CD4-positive, CD25-positive, alpha-beta regulatory T cell (primary cell): ENCODE results near the gene FAF1. TPM values are rescaled to one million over a fixed set of nuclear protein-coding genes. Genes with fewer than 3 reads are reported as not detected.

Experiments
- ATAC-seq, 2 donors: fragments of 150-1000 bp; cut with Tn5 transposase; one replicate each; pipeline ENCODE4 v1.10.0; 2021; ENCODE audit warnings: low read depth in 2 of 2, moderate number of reproducible peaks in 2 of 2, moderate library complexity in 1 of 2
- DNase-seq, 3 donors: peaks; one replicate each; pipeline versions ENCODE4 v3.0.0 to v3.0.0-alpha.2; 2012 to 2022; ENCODE audit warnings: mixed read lengths in 1 of 3
- H3K27ac ChIP-seq: one replicate; pipeline ENCODE4 v1.7.0; 2013; ENCODE audit warnings: mild to moderate bottlenecking, low read length; ENCODE audit not compliant: insufficient read depth, poor library complexity, severe bottlenecking
- H3K27me3 ChIP-seq: one replicate; pipeline ENCODE4 v1.7.0; 2013; ENCODE audit warnings: low read length; ENCODE audit not compliant: control insufficient read depth, insufficient read depth
- H3K36me3 ChIP-seq: one replicate; pipeline ENCODE4 v1.7.0; 2013; ENCODE audit warnings: mild to moderate bottlenecking, low read length, moderate library complexity; ENCODE audit not compliant: control insufficient read depth, insufficient read depth
- H3K4me1 ChIP-seq: 2 replicates; pipeline ENCODE4 v1.7.0; 2013; ENCODE audit warnings: mild to moderate bottlenecking, low read length; ENCODE audit not compliant: insufficient read depth, control insufficient read depth, poor library complexity, severe bottlenecking
- H3K4me3 ChIP-seq: one replicate; pipeline ENCODE4 v1.7.0; 2013; ENCODE audit warnings: low read depth, mild to moderate bottlenecking, low read length, moderate library complexity
- H3K9me3 ChIP-seq, 2 experiments: 1 replicate in 1 of 2; 2 replicates in 1 of 2; pipeline ENCODE4 v1.7.0; 2013; ENCODE audit warnings: low read length in 2 of 2, mild to moderate bottlenecking in 1 of 2, moderate library complexity in 1 of 2; ENCODE audit not compliant: control insufficient read depth in 2 of 2
- H3K27ac Mint-ChIP-seq, 3 donors: one replicate each; pipeline ENCODE4 v1.8.0; 2020 to 2022; ENCODE audit warnings: mild to moderate bottlenecking in 3 of 3, mixed read lengths in 3 of 3, moderate library complexity in 2 of 3
- H3K27me3 Mint-ChIP-seq: one replicate; pipeline ENCODE4 v1.8.0; 2022; ENCODE audit warnings: mild to moderate bottlenecking, mixed read lengths
- H3K36me3 Mint-ChIP-seq: one replicate; pipeline ENCODE4 v1.8.0; 2020; ENCODE audit warnings: mixed read lengths
- H3K4me1 Mint-ChIP-seq, 4 donors: one replicate each; pipeline ENCODE4 v1.8.0; 2020 to 2022; ENCODE audit warnings: mixed read lengths in 4 of 4, mild to moderate bottlenecking in 1 of 4
- H3K4me3 Mint-ChIP-seq, 4 donors: one replicate each; pipeline ENCODE4 v1.8.0; 2020 to 2022; ENCODE audit warnings: mild to moderate bottlenecking in 4 of 4, mixed read lengths in 4 of 4, moderate library complexity in 3 of 4
- H3K9me3 Mint-ChIP-seq, 7 donors: one replicate each; pipeline ENCODE4 v1.8.0; 2020 to 2022; ENCODE audit warnings: mixed read lengths in 7 of 7, mild to moderate bottlenecking in 3 of 7, moderate library complexity in 2 of 7
- polyA plus RNA-seq, 4 donors: library from polyadenylated mRNA; unstranded; fragments of 300-500 nt; fragmentation: Illumina TruSeq; gene quantifications; one replicate each; pipeline ENCODE4 v1.2.3, GENCODE V29; 2021
- total RNA-seq: library from RNA; stranded (reverse); gene quantifications from one replicate; pipeline ENCODE4 v1.2.3, GENCODE V29; 2022

Gene FAF1
- total and polyA plus RNA-seq, 5 donors from 2014 or later = 28.9 to 58.2 (median 54.3) TPM

- H3K36me3 ChIP-seq = no peaks in the 10 kb centered on the region
- Mint-ChIP-seq H3K4me1 (peaks cover 0 to 54% (median 23%) of the 10 kb centered on the region in 4 donors), H3K27me3 (peaks cover 96% of the 10 kb centered on the region), H3K27ac (no peak overlapping the region), H3K9me3 (peaks cover 0 to 8% (median 0%) of the 10 kb centered on the region in 7 donors), H3K4me3 (peak overlapping the region in 3 of 4 donors; percentile 3 to 75 (median 55)), H3K36me3 (no peaks in the 10 kb centered on the region)
- ATAC-seq = no peak
- H3K4me3 ChIP-seq = no peak overlapping the region
- DNase-seq = no peak
- no peaks in the 10 kb centered on the region for H3K9me3 ChIP-seq
- H3K4me1 ChIP-seq = peaks cover 31% of the 10 kb centered on the region
- H3K27me3 ChIP-seq = peaks cover 41% of the 10 kb centered on the region
- no peak overlapping the region for H3K27ac ChIP-seq
Observed at GRCh38 chr1:50427086-50427817, 532.8 kb downstream of the FAF1 start.

- H3K4me3 ChIP-seq = no peak overlapping the region
- Mint-ChIP-seq H3K36me3 (no peaks in the 10 kb centered on the region), H3K27me3 (peaks cover 98% of the 10 kb centered on the region), H3K9me3 (peaks cover 0 to 8% (median 0%) of the 10 kb centered on the region in 7 donors), H3K4me3 (peak overlapping the region in 1 of 4 donors; percentile 24), H3K4me1 (peaks cover 0 to 59% (median 27%) of the 10 kb centered on the region in 4 donors), H3K27ac (no peak overlapping the region)
- no peak for DNase-seq
- no peaks in the 10 kb centered on the region for H3K9me3 ChIP-seq
- peaks cover 41% of the 10 kb centered on the region for H3K27me3 ChIP-seq
- H3K36me3 ChIP-seq = no peaks in the 10 kb centered on the region
- H3K27ac ChIP-seq = no peak overlapping the region
- H3K4me1 ChIP-seq = peaks cover 31% of the 10 kb centered on the region
- ATAC-seq = no peak
Observed at GRCh38 chr1:50426702-50427085, 533.4 kb downstream of the FAF1 start.

GRCh38 chr1:50426108-50426700 lies 533.9 kb downstream of the FAF1 start:
- H3K27ac Mint-ChIP-seq = no peak overlapping the region
- H3K36me3 Mint-ChIP-seq = no peaks in the 10 kb centered on the region
- DNase-seq = no peak
- H3K4me3 Mint-ChIP-seq = peak overlapping the region in 3 of 4 donors; percentile 21 to 44 (median 43)
- H3K36me3 ChIP-seq = no peaks in the 10 kb centered on the region
- no peak for ATAC-seq
- no peak overlapping the region for H3K27ac ChIP-seq
- H3K4me1 Mint-ChIP-seq = peaks cover 0 to 63% (median 29%) of the 10 kb centered on the region in 4 donors
- peaks cover 0 to 8% (median 0%) of the 10 kb centered on the region in 7 donors for H3K9me3 Mint-ChIP-seq
- H3K4me3 ChIP-seq = no peak overlapping the region
- peaks cover 34% of the 10 kb centered on the region for H3K4me1 ChIP-seq
- H3K9me3 ChIP-seq = no peaks in the 10 kb centered on the region
- H3K27me3 Mint-ChIP-seq = peaks cover 97% of the 10 kb centered on the region
- peaks cover 38% of the 10 kb centered on the region for H3K27me3 ChIP-seq

GRCh38 chr1:50425376-50426107 lies 534.5 kb downstream of the FAF1 start:
- Histone ChIP-seq H3K36me3 (no peaks in the 10 kb centered on the region), H3K4me1 (peaks cover 39% of the 10 kb centered on the region), H3K4me3 (no peak overlapping the region), H3K27me3 (peaks cover 34% of the 10 kb centered on the region), H3K9me3 (no peaks in the 10 kb centered on the region), H3K27ac (no peak overlapping the region)
- H3K9me3 Mint-ChIP-seq = peaks cover 0 to 8% (median 0%) of the 10 kb centered on the region in 7 donors
- H3K36me3 Mint-ChIP-seq = no peaks in the 10 kb centered on the region
- H3K27ac Mint-ChIP-seq = no peak overlapping the region
- peaks cover 0 to 64% (median 28%) of the 10 kb centered on the region in 4 donors for H3K4me1 Mint-ChIP-seq
- no peak for ATAC-seq
- DNase-seq = no peak
- peaks cover 94% of the 10 kb centered on the region for H3K27me3 Mint-ChIP-seq
- H3K4me3 Mint-ChIP-seq = peak overlapping the region; percentile 70 to 94 (median 86)

- H3K27me3 Mint-ChIP-seq = peaks cover 95% of the 10 kb centered on the region
- peaks cover 38% of the 10 kb centered on the region for H3K27me3 ChIP-seq
- peak overlapping the region; percentile 68 for H3K4me3 ChIP-seq
- no peaks in the 10 kb centered on the region for H3K36me3 ChIP-seq
- no peaks in the 10 kb centered on the region for H3K36me3 Mint-ChIP-seq
- no peak overlapping the region for H3K27ac ChIP-seq
- peaks cover 0 to 7% (median 0%) of the 10 kb centered on the region in 7 donors for H3K9me3 Mint-ChIP-seq
- H3K9me3 ChIP-seq = no peaks in the 10 kb centered on the region
- no peak for DNase-seq
- peak overlapping the region; percentile 81 to 94 (median 91) for H3K4me3 Mint-ChIP-seq
- no peak for ATAC-seq
- H3K4me1 ChIP-seq = peaks cover 39% of the 10 kb centered on the region
- no peak overlapping the region for H3K27ac Mint-ChIP-seq
- peaks cover 0 to 67% (median 32%) of the 10 kb centered on the region in 4 donors for H3K4me1 Mint-ChIP-seq
Observed at GRCh38 chr1:50424884-50425375, 535.1 kb downstream of the FAF1 start.

- Histone ChIP-seq H3K4me1 (peaks cover 39% of the 10 kb centered on the region), H3K27ac (no peak overlapping the region), H3K9me3 (no peaks in the 10 kb centered on the region), H3K27me3 (peaks cover 33% of the 10 kb centered on the region), H3K4me3 (peak overlapping the region; percentile 68), H3K36me3 (no peaks in the 10 kb centered on the region)
- H3K27ac Mint-ChIP-seq = peak overlapping the region in 1 of 3 donors; percentile 50
- H3K4me1 Mint-ChIP-seq = peaks cover 0 to 71% (median 34%) of the 10 kb centered on the region in 4 donors
- no peaks in the 10 kb centered on the region for H3K36me3 Mint-ChIP-seq
- ATAC-seq = no peak
- H3K27me3 Mint-ChIP-seq = peaks cover 93% of the 10 kb centered on the region
- H3K4me3 Mint-ChIP-seq = peak overlapping the region; percentile 81 to 94 (median 91)
- peak in 1 of 3 donors; percentile 55 for DNase-seq
- peaks cover 0 to 5% (median 0%) of the 10 kb centered on the region in 7 donors for H3K9me3 Mint-ChIP-seq
Observed at GRCh38 chr1:50424045-50424883, 535.8 kb downstream of the FAF1 start.

- H3K9me3 ChIP-seq = no peaks in the 10 kb centered on the region
- no peaks in the 10 kb centered on the region for H3K36me3 ChIP-seq
- Mint-ChIP-seq H3K27ac (no peak overlapping the region), H3K27me3 (peaks cover 87% of the 10 kb centered on the region), H3K36me3 (no peaks in the 10 kb centered on the region), H3K9me3 (peaks cover 0 to 5% (median 0%) of the 10 kb centered on the region in 7 donors), H3K4me3 (peak overlapping the region; percentile 81 to 94 (median 88)), H3K4me1 (peaks cover 0 to 71% (median 34%) of the 10 kb centered on the region in 4 donors)
- H3K4me1 ChIP-seq = peaks cover 40% of the 10 kb centered on the region
- no peak overlapping the region for H3K27ac ChIP-seq
- peak overlapping the region; percentile 68 for H3K4me3 ChIP-seq
- peaks cover 27% of the 10 kb centered on the region for H3K27me3 ChIP-seq
- DNase-seq (peak in 1 of 3 donors; percentile 56), ATAC-seq (no peak)
Observed at GRCh38 chr1:50423670-50424000, 536.4 kb downstream of the FAF1 start.
